Endometrial microvascular endothelial cells (primary cell): ENCODE data around the gene AMMECR1. TPM values are rescaled to one million over a fixed set of nuclear protein-coding genes. Genes with fewer than 3 reads are reported as not detected.

ENCODE experiments used
- in situ Hi-C: cut with HindIII; loops from 2 replicates; pipeline ENCODE4 v1.10.0; 2017; ENCODE audit warnings: low sequenced_read_pairs, low pct_unique_long_range_greater_than_20kb; ENCODE audit errors: inconsistent ontology term
- total RNA-seq: library from RNA; depleted of rRNA; stranded (reverse); fragments of >200 nt; gene quantifications from one replicate; pipeline ENCODE4 v1.2.3, GENCODE V29; 2015; ENCODE audit errors: inconsistent ontology term

The AMMECR1 gene
- total RNA-seq, 1 donor from 2014 or later, result 6.0 TPM

GRCh38 chrX:110157444-110157843, 160.4 kb downstream of the AMMECR1 start:
- in situ Hi-C loops, result loop anchor here (25.0 kb wide), 1 partner anchor 255 kb away; no protein-coding TSS in a partner anchor

DNA sequence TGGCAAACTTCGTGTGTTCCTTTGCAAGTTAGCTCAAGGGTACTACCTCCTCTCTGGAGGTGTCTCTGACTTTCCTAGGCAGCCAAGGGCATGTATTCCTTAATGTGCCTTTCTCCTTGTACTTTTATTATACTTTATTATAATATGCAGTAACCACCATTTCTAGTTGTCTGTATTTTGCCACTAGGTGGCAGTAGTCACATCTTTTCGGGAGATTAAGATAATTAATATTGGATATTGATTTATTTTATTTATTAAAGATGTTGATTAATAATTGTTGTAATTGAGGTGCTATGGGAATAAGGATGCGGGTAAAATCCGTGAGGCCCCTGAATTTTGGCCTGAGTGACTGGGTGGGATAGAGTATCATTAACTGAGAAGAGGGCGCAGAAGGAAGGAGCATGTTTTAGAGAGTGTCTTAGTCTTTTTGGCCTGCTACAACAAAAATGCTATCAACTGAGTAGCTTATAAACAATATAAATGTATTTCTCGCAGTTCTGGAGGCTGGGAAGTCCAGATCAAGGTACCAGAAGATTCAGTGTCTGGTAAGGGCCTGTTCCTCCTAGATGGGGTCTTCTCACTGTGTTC, 161.6 kb downstream of the AMMECR1 start:
- in situ Hi-C loops, result loop anchor here (25.0 kb wide), 1 partner anchor 256 kb away; no protein-coding TSS in a partner anchor

GRCh38 chrX:110155759-110156158, 162.1 kb downstream of the AMMECR1 start:
- in situ Hi-C loops, result loop anchor here (25.0 kb wide), 1 partner anchor 257 kb away; no protein-coding TSS in a partner anchor

DNA sequence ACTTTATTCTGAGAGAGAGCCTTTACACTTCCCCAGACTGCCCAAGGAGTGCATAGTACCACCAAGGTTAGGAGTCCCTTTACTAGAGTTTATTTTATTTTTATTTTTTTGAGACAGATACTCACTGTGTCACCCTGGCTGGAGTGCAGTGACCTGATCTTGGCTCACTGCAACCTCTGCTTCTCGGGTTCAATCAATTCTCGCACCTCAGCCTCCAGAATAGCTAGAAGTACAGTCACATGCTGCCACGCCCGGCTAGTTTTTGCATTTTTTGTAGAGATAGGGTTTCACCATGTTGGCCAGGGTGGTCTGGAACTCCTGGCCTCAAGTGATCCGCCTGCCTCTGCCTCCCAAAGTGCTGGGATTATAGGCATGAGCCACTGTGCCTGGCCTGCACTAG, 163.6 kb downstream of the AMMECR1 start:
- in situ Hi-C loops, result loop anchor here (25.0 kb wide), 1 partner anchor 258 kb away; no protein-coding TSS in a partner anchor

DNA sequence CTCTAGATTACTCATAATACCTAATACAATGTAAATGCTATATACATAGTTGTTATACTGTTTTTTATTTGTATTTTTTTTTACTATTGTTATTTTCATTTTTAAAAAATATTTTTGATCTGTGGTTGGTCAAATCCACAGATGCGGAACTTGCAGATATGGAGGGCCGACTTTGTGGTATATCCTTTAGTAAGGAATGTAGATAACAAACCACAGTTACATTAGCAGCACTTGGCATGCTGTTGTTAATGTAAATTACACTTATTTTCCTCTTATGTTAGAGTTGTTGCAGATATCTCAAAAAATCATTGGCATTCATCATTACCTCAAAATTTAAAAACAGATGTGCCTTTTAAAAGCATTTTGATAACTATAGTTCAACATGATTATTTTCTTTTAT, 164.0 kb downstream of the AMMECR1 start:
- in situ Hi-C loops, result loop anchor here (25.0 kb wide), 1 partner anchor 258 kb away; no protein-coding TSS in a partner anchor

GRCh38 chrX:110153244-110153643, 164.6 kb downstream of the AMMECR1 start:
- in situ Hi-C loops, result loop anchor here (25.0 kb wide), 1 partner anchor 259 kb away; no protein-coding TSS in a partner anchor

DNA sequence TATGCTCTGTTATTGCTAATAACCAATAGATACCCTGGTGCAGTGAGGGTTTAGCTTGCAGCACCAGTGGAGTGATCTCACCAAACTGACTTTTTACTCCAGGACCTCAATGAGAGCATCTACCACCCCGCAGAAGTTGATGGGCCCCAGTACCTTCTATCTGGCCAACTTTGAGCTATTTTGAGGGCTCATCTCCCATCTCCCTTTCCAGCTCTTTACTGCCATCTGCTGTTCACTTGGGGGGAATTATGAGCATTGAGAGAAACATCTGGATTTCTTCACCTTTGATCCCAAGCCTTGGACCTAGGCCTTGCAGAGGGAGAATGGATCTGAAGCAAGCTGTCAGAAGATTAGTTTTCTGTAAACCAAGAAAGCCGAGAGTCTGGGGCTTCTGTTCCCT, 171.4 kb downstream of the AMMECR1 start:
- in situ Hi-C loops, result no loop called here

DNA sequence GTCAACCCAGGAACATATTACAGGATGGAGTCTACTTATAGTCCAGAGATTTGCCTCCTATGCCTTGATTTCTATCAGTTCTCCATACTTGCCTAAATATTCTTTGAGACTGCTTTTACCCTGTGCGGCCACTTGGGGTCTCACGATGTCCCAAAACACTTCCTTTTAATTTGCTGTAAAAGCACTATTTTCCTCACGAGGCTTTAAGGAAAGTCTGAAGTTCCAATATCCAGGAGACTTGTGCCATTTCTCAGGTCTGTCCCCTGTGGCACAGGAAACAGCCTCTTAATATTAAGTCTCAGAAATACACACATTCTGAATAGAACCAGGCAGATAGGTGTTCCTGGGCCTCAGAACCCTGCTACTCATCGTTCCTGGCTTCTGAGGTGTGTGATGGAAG, 172.0 kb downstream of the AMMECR1 start:
- in situ Hi-C loops, result no loop called here

- in situ Hi-C loops, result no loop called here
Observed at GRCh38 chrX:110145311-110145710, 172.6 kb downstream of the AMMECR1 start.

Other genes with a start within 250 kb of the AMMECR1 start
- not detected for gene RTL9, start 40.8 kb upstream of the AMMECR1 start, total RNA-seq